BE2C (cell line): Measurements from ENCODE around the gene CDK16. TPM values are rescaled to one million over a fixed set of nuclear protein-coding genes. Genes with fewer than 3 reads are reported as not detected.

Experiments used
- DNase-seq: peaks from one replicate; pipeline ENCODE4 v3.0.0-alpha.2; 2020
- H3K27me3 ChIP-seq: fragments of 250-450 bp; sonication (Bioruptor Pico); 2 replicates; pipeline ENCODE4 v1.5.1; 2020; ENCODE audit warnings: mild to moderate bottlenecking
- H3K36me3 ChIP-seq: fragments of 250-450 bp; sonication (Bioruptor Pico); 2 replicates; pipeline ENCODE4 v1.5.1; 2020; ENCODE audit warnings: mild to moderate bottlenecking
- H3K4me1 ChIP-seq: fragments of 250-450 bp; sonication (Bioruptor Pico); 2 replicates; pipeline ENCODE4 v1.5.1; 2020
- H3K4me3 ChIP-seq: 2 replicates; pipeline ENCODE4 v1.5.1; 2011; ENCODE audit warnings: low read depth, low read length
- H3K9me3 ChIP-seq: fragments of 250-450 bp; sonication (Bioruptor Pico); 2 replicates; pipeline ENCODE4 v1.5.1; 2020
- polyA plus RNA-seq: library from polyadenylated mRNA; unstranded; fragments of >200 nt; gene quantifications from one replicate; pipeline ENCODE4 v1.2.1, GENCODE V29; 2012; ENCODE audit warnings: low read depth, missing spikeins; ENCODE audit not compliant: insufficient read length, insufficient read depth
- TF ChIP-seq, protein P1 (sequence below): IDR thresholded peaks from 2 replicates; pipeline ENCODE4 v1.5.1; 2012; ENCODE audit warnings: mild to moderate bottlenecking, low read depth, low read length

CDK16 gene
- 139 TPM for polyA plus RNA-seq

DNA sequence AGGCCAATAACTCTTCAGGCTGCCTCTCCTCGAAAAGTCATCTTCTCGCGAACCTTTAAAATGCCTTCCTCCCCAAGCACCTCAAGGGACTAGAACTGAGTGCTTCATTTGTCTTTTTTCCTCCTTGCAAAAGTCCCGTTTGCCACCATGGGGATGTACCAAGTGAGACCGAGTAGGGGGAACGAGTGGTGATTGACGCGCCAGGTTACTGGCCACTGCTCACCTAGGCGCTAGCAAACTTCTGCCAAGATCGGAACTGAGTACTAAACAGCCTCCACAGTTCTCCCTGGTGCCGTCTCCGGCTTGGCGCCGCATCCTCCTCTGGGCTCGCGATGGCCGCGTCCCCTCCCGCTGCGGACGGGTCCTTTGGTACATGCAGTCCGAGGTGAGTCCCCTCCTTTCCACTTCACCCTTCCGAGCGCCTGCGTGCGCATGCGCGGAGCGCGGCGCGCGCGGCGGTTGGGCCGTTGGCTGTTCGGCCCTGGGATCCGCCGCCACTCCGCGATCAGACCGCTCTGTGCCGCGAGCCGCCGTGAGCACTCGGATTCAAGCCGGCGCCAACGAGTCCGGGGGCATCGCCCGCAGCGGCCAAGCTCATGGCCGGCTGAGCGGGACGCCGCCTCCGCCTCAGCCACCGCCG, at the start of gene CDK16:
Gene CDK16, plus strand, starts transcription at position 402 of the 640 bp plus-strand sequence. CDS start 4,877 bp downstream, outside the sequence.
- no peaks in the 10 kb centered on the region for H3K27me3 ChIP-seq
- no peaks in the 10 kb centered on the region for H3K9me3 ChIP-seq
- no peaks in the 10 kb centered on the region for H3K4me1 ChIP-seq
- TF ChIP-seq, protein P1, sequence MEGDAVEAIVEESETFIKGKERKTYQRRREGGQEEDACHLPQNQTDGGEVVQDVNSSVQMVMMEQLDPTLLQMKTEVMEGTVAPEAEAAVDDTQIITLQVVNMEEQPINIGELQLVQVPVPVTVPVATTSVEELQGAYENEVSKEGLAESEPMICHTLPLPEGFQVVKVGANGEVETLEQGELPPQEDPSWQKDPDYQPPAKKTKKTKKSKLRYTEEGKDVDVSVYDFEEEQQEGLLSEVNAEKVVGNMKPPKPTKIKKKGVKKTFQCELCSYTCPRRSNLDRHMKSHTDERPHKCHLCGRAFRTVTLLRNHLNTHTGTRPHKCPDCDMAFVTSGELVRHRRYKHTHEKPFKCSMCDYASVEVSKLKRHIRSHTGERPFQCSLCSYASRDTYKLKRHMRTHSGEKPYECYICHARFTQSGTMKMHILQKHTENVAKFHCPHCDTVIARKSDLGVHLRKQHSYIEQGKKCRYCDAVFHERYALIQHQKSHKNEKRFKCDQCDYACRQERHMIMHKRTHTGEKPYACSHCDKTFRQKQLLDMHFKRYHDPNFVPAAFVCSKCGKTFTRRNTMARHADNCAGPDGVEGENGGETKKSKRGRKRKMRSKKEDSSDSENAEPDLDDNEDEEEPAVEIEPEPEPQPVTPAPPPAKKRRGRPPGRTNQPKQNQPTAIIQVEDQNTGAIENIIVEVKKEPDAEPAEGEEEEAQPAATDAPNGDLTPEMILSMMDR = no peak
- H3K36me3 ChIP-seq = peaks cover 21% of the 10 kb centered on the region
- peak; percentile 77 for DNase-seq
- H3K4me3 ChIP-seq = peak within 1 kb of the TSS; percentile 75

DNA sequence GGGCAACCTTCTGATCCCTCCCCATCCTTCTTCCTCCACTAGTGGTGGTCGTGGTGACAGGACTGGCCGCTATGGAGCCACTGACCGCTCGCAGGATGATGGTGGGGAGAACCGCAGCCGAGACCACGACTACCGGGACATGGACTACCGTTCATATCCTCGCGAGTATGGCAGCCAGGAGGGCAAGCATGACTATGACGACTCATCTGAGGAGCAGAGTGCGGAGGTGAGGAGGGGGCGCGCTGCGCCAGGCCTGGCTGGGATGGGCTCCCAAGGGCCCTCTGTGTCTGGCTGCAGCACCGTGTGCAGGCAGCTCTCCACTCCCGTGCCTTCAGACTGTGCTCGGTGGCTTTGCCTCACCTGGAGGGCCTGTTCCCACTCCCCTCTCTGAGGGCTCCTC, 49.2 kb upstream of the CDK16 start:
- DNase-seq = no peak
- H3K4me1 ChIP-seq = no peaks in the 10 kb centered on the region
- H3K4me3 ChIP-seq = no peak overlapping the region
- TF ChIP-seq, protein P1 = no peak
- no peaks in the 10 kb centered on the region for H3K27me3 ChIP-seq
- no peaks in the 10 kb centered on the region for H3K9me3 ChIP-seq
- peaks cover 43% of the 10 kb centered on the region for H3K36me3 ChIP-seq

GRCh38 chrX:47169726-47170515, 48.6 kb upstream of the CDK16 start:
- no peak overlapping the region for H3K4me3 ChIP-seq
- no peaks in the 10 kb centered on the region for H3K4me1 ChIP-seq
- H3K27me3 ChIP-seq = no peaks in the 10 kb centered on the region
- H3K9me3 ChIP-seq = no peaks in the 10 kb centered on the region
- H3K36me3 ChIP-seq = peaks cover 39% of the 10 kb centered on the region
- DNase-seq = no peak
- TF ChIP-seq, protein P1 = no peak

DNA sequence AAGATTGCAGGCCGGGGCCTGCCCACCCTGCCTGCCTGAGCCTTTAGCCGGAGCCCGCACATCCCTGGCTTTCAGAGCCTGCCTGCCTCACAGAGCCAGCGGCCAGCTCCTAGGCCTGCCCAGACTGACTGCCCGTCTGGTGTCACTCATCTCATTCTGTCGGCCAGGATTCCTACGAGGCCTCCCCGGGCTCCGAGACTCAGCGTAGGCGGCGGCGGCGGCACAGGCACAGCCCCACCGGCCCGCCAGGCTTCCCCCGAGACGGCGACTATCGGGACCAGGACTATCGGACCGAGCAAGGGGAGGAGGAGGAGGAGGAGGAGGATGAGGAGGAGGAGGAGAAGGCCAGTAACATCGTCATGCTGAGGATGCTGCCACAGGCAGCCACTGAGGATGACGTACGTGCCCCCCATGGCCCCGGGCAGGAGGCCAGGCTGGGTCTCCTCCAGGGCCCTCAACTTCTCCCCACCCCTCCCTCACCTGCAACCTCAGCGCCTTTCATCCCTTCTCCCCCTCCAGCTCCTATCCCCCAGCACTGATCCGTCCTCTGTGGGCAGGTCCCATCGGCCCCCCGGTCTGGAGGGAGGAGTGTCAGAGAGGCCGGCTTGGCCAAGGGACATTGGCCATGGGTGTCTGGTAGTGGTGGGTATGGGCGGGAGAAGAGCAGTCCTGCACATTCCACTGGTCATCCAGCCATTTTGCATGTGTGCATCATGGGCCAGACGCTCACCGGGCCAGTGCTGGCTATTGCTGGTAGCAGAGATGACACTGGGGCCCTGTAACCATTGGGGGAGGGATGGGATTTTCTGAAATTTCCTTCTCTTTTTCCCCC, 47.4 kb upstream of the CDK16 start:
- no peak for DNase-seq
- Histone ChIP-seq H3K4me3 (no peak overlapping the region), H3K9me3 (no peaks in the 10 kb centered on the region), H3K4me1 (no peaks in the 10 kb centered on the region), H3K27me3 (no peaks in the 10 kb centered on the region), H3K36me3 (peaks cover 44% of the 10 kb centered on the region)
- TF ChIP-seq, protein P1 = no peak

GRCh38 chrX:47171996-47172395, 46.5 kb upstream of the CDK16 start:
- H3K27me3 ChIP-seq = no peaks in the 10 kb centered on the region
- H3K4me3 ChIP-seq = no peak overlapping the region
- TF ChIP-seq, protein P1 = no peak
- peaks cover 49% of the 10 kb centered on the region for H3K36me3 ChIP-seq
- no peak for DNase-seq
- H3K9me3 ChIP-seq = no peaks in the 10 kb centered on the region
- H3K4me1 ChIP-seq = no peaks in the 10 kb centered on the region
